Ectodermal cell (in vitro differentiated cells): Measurements from ENCODE around the gene SYT14.
"Not testable (repeated sequence)": the region's sequence is repeated elsewhere in the genome, so short reads cannot be mapped to it uniquely, and the experiment has no call there.

ENCODE experiments used
- H3K27ac ChIP-seq: 2 replicates; pipeline ENCODE4 v1.7.0; 2013; ENCODE audit warnings: mild to moderate bottlenecking, low read depth, low read length; ENCODE audit not compliant: insufficient read depth, poor library complexity, severe bottlenecking
- H3K27me3 ChIP-seq: 2 replicates; pipeline ENCODE4 v1.7.0; 2013; ENCODE audit warnings: mild to moderate bottlenecking, low read length; ENCODE audit not compliant: insufficient read depth, control insufficient read depth, poor library complexity, severe bottlenecking
- H3K36me3 ChIP-seq: one replicate; pipeline ENCODE4 v1.7.0; 2013; ENCODE audit warnings: low read length; ENCODE audit not compliant: control insufficient read depth, insufficient read depth
- H3K4me1 ChIP-seq: one replicate; pipeline ENCODE4 v1.7.0; 2013; ENCODE audit warnings: low read length; ENCODE audit not compliant: control insufficient read depth, insufficient read depth
- H3K4me3 ChIP-seq: 2 replicates; pipeline ENCODE4 v1.7.0; 2013; ENCODE audit warnings: low read depth, low read length, control low read depth; ENCODE audit not compliant: insufficient read depth
- H3K9me3 ChIP-seq: 2 replicates; pipeline ENCODE4 v1.7.0; 2013; ENCODE audit warnings: mild to moderate bottlenecking, low read length, moderate library complexity; ENCODE audit not compliant: control insufficient read depth
- WGBS, 2 experiments: methylation state at CpG; one replicate each; pipeline ENCODE4 v1.1.7; 2013; ENCODE audit warnings: missing lambda C conversion rate in 2 of 2; 5-methylcytosine and 5-hydroxymethylcytosine counted together

Gene SYT14

GRCh38 chr1:209900734-209901133 is 37.3 kb upstream of the SYT14 start:
- WGBS, 2 experiments, result 83 to 100% methylated on average over 1 of the region's 1 CpG
- Histone ChIP-seq H3K27ac (no peak overlapping the region), H3K4me3 (no peak overlapping the region), H3K4me1 (no peaks in the 10 kb centered on the region), H3K27me3 (no peaks in the 10 kb centered on the region), H3K9me3 (no peaks in the 10 kb centered on the region), H3K36me3 (no peaks in the 10 kb centered on the region)

DNA sequence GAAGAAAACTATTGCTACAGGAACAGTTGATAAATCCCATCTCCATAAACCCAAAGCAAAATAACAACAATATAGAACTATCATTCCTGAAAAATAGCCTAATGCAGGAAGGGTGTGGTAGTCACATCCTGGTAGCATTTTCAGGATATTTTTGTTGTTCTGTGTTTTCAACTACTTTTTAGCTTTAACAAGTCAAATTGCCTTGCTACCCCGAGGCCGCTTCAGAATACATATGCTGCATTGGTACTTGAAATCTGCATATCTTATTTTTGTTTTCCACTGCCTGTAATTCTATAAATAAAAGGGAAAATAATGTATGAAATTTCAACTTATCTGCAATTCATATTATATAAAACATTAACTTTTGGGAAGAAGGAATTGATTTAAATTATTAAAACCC is 36.8 kb upstream of the SYT14 start:
- Histone ChIP-seq H3K36me3 (no peaks in the 10 kb centered on the region), H3K9me3 (no peaks in the 10 kb centered on the region), H3K4me1 (no peaks in the 10 kb centered on the region), H3K4me3 (no peak overlapping the region), H3K27ac (no peak overlapping the region), H3K27me3 (no peaks in the 10 kb centered on the region)
- WGBS, 2 experiments, result 100% methylated on average over 2 of the region's 2 CpGs; no CpG with 5 or more reads in 1 of the 2 experiments

DNA sequence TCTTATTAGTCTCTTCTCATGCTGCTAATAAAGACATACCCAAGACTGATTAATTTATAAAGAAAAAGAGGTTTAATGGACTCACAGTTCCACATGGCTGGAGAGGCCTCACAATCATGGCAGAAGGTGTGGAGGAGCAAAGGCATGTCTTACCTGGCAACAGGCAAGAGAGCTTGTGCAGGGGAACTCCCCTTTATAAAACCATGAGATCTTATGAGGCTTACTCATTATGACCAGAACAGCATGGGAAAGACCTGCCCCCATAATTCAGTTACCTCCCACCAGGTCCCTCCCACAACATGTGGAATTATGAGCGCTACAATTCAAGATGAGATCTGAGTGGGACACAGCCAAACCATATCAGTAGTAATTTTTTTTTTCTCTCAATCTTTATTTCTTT is 33.2 kb upstream of the SYT14 start:
- not testable (repeated sequence) for H3K27ac ChIP-seq, H3K9me3 ChIP-seq, H3K36me3 ChIP-seq, H3K4me1 ChIP-seq, H3K27me3 ChIP-seq, H3K4me3 ChIP-seq
- WGBS, 2 experiments, result 90% methylated on average over 1 of the region's 1 CpG; no CpG with 5 or more reads in 1 of the 2 experiments

DNA sequence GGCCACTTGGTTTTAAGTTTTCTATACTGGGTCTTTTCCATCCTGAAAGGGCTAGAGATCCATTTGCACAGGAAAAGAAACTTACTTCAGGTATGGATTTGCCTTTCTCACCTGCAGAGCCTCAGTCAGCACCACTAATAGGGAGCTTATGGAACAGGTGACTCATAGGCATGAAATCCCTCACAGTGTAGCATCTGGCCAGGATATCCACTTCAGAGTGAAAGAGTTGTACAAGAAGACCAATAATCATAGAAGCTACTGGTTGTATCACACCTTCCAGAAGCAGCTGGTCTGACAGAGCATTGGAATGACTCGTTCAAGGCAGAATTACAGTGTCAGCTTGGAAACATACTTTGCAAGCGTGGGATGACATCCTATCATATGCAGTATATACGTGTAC is 26.3 kb upstream of the SYT14 start:
- no peaks in the 10 kb centered on the region for H3K36me3 ChIP-seq
- no peaks in the 10 kb centered on the region for H3K27me3 ChIP-seq
- H3K9me3 ChIP-seq, result no peaks in the 10 kb centered on the region
- no peak overlapping the region for H3K4me3 ChIP-seq
- no peak overlapping the region for H3K27ac ChIP-seq
- 73 to 92% methylated on average over 3 of the region's 3 CpGs for WGBS, 2 experiments
- no peaks in the 10 kb centered on the region for H3K4me1 ChIP-seq

- Histone ChIP-seq H3K36me3 (no peaks in the 10 kb centered on the region), H3K9me3 (no peaks in the 10 kb centered on the region), H3K27me3 (no peaks in the 10 kb centered on the region), H3K4me1 (no peaks in the 10 kb centered on the region), H3K27ac (no peak overlapping the region), H3K4me3 (no peak overlapping the region)
- 91 to 100% methylated on average over 2 of the region's 2 CpGs for WGBS, 2 experiments
These were observed 25.7 kb upstream of the SYT14 start for GRCh38 chr1:209912306-209912705.

DNA sequence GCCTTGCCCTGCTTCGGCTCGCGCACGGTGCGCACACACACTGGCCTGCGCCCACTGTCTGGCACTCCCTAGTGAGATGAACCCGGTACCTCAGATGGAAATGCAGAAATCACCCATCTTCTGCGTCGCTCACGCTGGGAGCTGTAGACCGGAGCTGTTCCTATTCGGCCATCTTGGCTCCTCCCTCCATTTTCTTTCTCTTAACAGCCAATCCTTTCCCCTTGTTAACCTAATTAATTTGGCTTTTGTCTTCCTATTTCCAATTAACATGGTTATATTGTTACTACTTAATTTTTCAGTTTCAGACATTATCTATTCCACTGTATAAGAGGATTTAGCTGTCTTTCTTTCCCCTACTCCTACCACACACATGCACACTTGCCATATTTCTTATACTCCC is 18.4 kb upstream of the SYT14 start:
- H3K36me3 ChIP-seq, H3K27me3 ChIP-seq, H3K4me1 ChIP-seq, H3K9me3 ChIP-seq, H3K27ac ChIP-seq, H3K4me3 ChIP-seq: not testable (repeated sequence)
- WGBS, 2 experiments, result 94 to 95% methylated on average over 9 to 12 of the region's 12 CpGs

DNA sequence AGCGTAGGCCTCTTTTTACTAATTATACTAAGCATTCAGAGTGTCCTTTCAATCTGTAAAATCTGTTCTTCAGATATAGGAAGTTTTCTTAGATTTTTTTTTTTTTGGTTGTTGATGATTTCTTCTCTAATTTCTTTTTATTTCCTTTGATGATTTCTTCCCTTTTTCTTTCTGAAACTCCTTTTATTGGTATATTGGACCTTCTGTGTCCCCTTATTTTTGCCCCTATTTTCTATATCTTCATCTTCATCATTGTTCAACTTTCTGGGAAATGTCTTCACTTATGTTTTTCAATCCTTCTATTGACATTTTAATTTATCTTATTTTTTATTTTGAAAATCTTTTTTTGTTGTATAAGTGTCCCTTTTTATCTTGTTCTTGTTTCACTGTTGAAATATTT is 17.2 kb upstream of the SYT14 start:
- no peak overlapping the region for H3K4me3 ChIP-seq
- H3K9me3 ChIP-seq, result no peaks in the 10 kb centered on the region
- 91% methylated on average over 1 of the region's 1 CpG; no CpG with 5 or more reads in 1 of the 2 experiments for WGBS, 2 experiments
- H3K27ac ChIP-seq, result no peak overlapping the region
- H3K4me1 ChIP-seq, result no peaks in the 10 kb centered on the region
- H3K36me3 ChIP-seq, result no peaks in the 10 kb centered on the region
- no peaks in the 10 kb centered on the region for H3K27me3 ChIP-seq

- Histone ChIP-seq H3K36me3 (no peaks in the 10 kb centered on the region), H3K9me3 (no peaks in the 10 kb centered on the region), H3K4me1 (no peaks in the 10 kb centered on the region), H3K27me3 (no peaks in the 10 kb centered on the region), H3K4me3 (no peak overlapping the region), H3K27ac (no peak overlapping the region)
These were observed 13.6 kb upstream of the SYT14 start for GRCh38 chr1:209924390-209924789.

- no peak overlapping the region for H3K27ac ChIP-seq
- no peaks in the 10 kb centered on the region for H3K9me3 ChIP-seq
- no peaks in the 10 kb centered on the region for H3K4me1 ChIP-seq
- no peaks in the 10 kb centered on the region for H3K36me3 ChIP-seq
- H3K4me3 ChIP-seq, result no peak overlapping the region
- no peaks in the 10 kb centered on the region for H3K27me3 ChIP-seq
- WGBS, 2 experiments, result 80 to 90% methylated on average over 3 of the region's 3 CpGs
These were observed 12.0 kb upstream of the SYT14 start for GRCh38 chr1:209926045-209926444.

GRCh38 chr1:209927466-209927865 is 10.6 kb upstream of the SYT14 start:
- no peak overlapping the region for H3K4me3 ChIP-seq
- no peaks in the 10 kb centered on the region for H3K36me3 ChIP-seq
- H3K9me3 ChIP-seq, result no peaks in the 10 kb centered on the region
- H3K27ac ChIP-seq, result no peak overlapping the region
- no peaks in the 10 kb centered on the region for H3K4me1 ChIP-seq
- no peaks in the 10 kb centered on the region for H3K27me3 ChIP-seq

DNA sequence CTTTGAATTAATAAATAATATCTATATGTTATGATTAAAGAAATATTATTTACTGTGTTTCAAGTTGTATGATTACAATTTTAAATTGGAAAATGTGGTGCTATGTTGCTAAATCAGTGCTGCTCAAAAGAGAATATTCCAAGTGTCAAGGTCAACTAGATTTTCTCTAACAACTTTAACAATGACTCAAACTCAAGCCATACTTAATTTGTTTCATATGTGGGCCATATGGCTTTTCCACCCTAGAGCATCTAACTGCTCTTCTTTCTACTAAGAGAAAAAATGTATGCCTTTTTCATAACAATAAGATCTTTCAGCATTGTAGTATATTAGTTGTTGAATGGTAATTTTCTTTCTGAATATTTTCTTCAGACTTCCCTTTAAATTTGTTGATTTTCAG is 8.3 kb upstream of the SYT14 start:
- Histone ChIP-seq H3K9me3 (no peaks in the 10 kb centered on the region), H3K4me1 (no peaks in the 10 kb centered on the region), H3K4me3 (no peak overlapping the region), H3K27me3 (no peaks in the 10 kb centered on the region), H3K27ac (no peak overlapping the region), H3K36me3 (no peaks in the 10 kb centered on the region)
